ENCODE data around the gene CD180. TPM values are rescaled to one million over a fixed set of nuclear protein-coding genes. Genes with fewer than 3 reads are reported as not detected.
A peak's percentile ranks its signal among the peaks of the same experiment; 100 is the strongest.

The CD180 gene
- total and polyA plus RNA-seq, 2 donors (not counting 1 experiment from before 2014, with no cell fraction given): 0.28 TPM; not detected in 1

DNA sequence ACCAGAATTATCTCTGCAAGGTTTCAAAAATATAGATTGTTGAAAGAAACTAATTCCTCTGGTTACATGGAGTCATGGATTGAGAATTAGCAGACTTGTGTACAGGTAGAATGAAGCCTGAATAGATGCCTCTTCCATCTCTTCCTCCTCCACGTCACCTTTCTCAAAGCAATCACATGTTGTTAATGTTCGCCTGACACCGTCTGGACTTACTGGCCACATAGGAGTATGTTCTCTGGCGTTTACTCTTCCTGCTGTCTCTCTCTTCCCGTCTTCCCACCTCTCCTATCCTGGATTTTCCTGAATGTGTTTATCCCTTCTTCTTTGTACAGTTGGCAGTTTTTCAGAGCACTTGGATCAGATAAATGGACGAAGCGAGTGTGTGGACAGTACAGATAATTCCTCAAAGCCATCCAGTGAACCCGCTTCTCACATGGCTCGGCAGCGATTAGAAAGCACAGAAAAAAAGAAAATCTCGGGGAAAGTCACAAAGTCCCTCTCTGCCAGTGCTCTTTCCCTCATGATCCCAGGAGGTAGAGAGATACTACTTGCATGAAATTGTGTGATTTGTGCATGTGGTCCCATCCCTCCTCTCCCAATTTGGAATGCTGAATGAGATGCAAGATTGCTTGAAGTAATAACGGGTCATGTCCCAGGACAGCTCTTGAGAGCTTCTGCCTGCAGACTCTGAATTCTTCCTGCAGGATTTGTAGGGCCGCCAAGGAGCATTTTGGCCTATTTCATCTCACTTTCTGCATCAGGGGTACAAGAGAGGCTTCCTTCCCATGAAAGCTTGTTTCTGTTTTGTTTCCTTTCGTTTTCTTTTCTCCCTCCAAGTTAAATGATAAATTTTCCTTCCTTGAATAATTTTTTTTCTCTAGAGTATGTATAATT, 47.3 kb downstream of the CD180 start:
- Histone ChIP-seq H2AFZ (ENCODE audit: low read length) (peak overlapping the region; percentile 61), H3K27me3 (ENCODE audit: control insufficient read depth, insufficient read depth, low read length) (no peaks in the 10 kb centered on the region), H3K79me2 (ENCODE audit: control insufficient read depth, insufficient read depth, low read length) (no peaks in the 10 kb centered on the region), H3K9ac (ENCODE audit: insufficient read depth, low read length) (no peak overlapping the region), H3K4me2 (ENCODE audit: extremely low read depth, insufficient read depth, low read length) (peak overlapping the region; percentile 94), H3K4me1 (ENCODE audit: control insufficient read depth, extremely low read depth, insufficient read depth, low read length) (no peaks in the 10 kb centered on the region), H3K36me3 (ENCODE audit: control insufficient read depth, insufficient read depth, low read length) (peaks cover 2% of the 10 kb centered on the region), H3K9me3 (ENCODE audit: control insufficient read depth, insufficient read depth, low read depth, low read length) (no peaks in the 10 kb centered on the region), H3K27ac (ENCODE audit: insufficient read depth, low read length) (no peak overlapping the region), H3K4me3 (replicated peaks in 1 of 4; ENCODE audit: control extremely low read depth in 1 of 4, insufficient read depth in 1 of 4, low read depth in 3 of 4, low read length in 4 of 4) (peak overlapping the region; percentile 14 to 50 (median 37)), H4K20me1 (ENCODE audit: control insufficient read depth, extremely low read depth, insufficient read depth, low read length) (no peaks in the 10 kb centered on the region)
- DNase-seq (ENCODE audit: low read depth in 2 of 2): peak in 1 of 2 donors; percentile 4
- TF ChIP-seq CTCF (conservative IDR thresholded peaks at IDR 0.05 in 1 of 2, IDR thresholded peaks at IDR 0.05 in 1 of 2; ENCODE audit: low read depth in 1 of 2, low read length in 2 of 2) (no peak), EZH2 (IDR thresholded peaks at IDR 0.05; ENCODE audit: low read length, missing control alignments) (no peak)

DNA sequence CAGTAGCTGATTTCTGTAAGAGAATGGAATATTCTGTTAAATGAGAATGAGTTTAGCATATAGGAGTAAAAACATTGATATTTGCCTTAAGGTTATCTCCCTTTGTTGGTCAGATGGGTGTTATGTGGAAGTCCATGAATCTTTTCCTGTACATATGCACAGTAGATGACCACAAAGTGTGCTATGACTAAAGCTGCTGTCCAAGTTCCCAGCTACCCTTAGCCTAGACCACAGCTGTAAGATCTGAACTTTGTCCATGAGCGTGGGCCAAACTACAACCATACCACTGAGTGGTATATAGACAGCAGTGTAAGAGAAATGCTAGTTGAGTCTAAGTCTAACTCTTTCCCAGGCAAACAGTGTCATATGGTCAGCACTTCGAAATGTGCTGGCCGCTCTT, 48.8 kb downstream of the CD180 start:
- no peak overlapping the region for H3K4me2 ChIP-seq (ENCODE audit: extremely low read depth, insufficient read depth, low read length)
- no peaks in the 10 kb centered on the region for H3K27me3 ChIP-seq (ENCODE audit: control insufficient read depth, insufficient read depth, low read length)
- H3K79me2 ChIP-seq (ENCODE audit: control insufficient read depth, insufficient read depth, low read length): no peaks in the 10 kb centered on the region
- no peak for TF ChIP-seq EZH2 (IDR thresholded peaks at IDR 0.05; ENCODE audit: low read length, missing control alignments)
- no peak for TF ChIP-seq CTCF (conservative IDR thresholded peaks at IDR 0.05 in 1 of 2, IDR thresholded peaks at IDR 0.05 in 1 of 2; ENCODE audit: low read depth in 1 of 2, low read length in 2 of 2)
- H3K4me3 ChIP-seq (replicated peaks in 1 of 4; ENCODE audit: control extremely low read depth in 1 of 4, insufficient read depth in 1 of 4, low read depth in 3 of 4, low read length in 4 of 4): no peak overlapping the region
- H2AFZ ChIP-seq (ENCODE audit: low read length): no peak overlapping the region
- H4K20me1 ChIP-seq (ENCODE audit: control insufficient read depth, extremely low read depth, insufficient read depth, low read length): no peaks in the 10 kb centered on the region
- H3K27ac ChIP-seq (ENCODE audit: insufficient read depth, low read length): no peak overlapping the region
- H3K36me3 ChIP-seq (ENCODE audit: control insufficient read depth, insufficient read depth, low read length): peaks cover 3% of the 10 kb centered on the region
- no peaks in the 10 kb centered on the region for H3K4me1 ChIP-seq (ENCODE audit: control insufficient read depth, extremely low read depth, insufficient read depth, low read length)
- H3K9ac ChIP-seq (ENCODE audit: insufficient read depth, low read length): no peak overlapping the region
- H3K9me3 ChIP-seq (ENCODE audit: control insufficient read depth, insufficient read depth, low read depth, low read length): no peaks in the 10 kb centered on the region
- peak; percentile 72 to 73 for DNase-seq (ENCODE audit: low read depth in 2 of 2)

- no peak overlapping the region for H3K4me3 ChIP-seq (replicated peaks in 1 of 4; ENCODE audit: control extremely low read depth in 1 of 4, insufficient read depth in 1 of 4, low read depth in 3 of 4, low read length in 4 of 4)
- no peak for DNase-seq (ENCODE audit: low read depth in 2 of 2)
- no peak for TF ChIP-seq EZH2 (IDR thresholded peaks at IDR 0.05; ENCODE audit: low read length, missing control alignments)
- TF ChIP-seq CTCF (conservative IDR thresholded peaks at IDR 0.05 in 1 of 2, IDR thresholded peaks at IDR 0.05 in 1 of 2; ENCODE audit: low read depth in 1 of 2, low read length in 2 of 2): no peak
- no peaks in the 10 kb centered on the region for H3K9me3 ChIP-seq (ENCODE audit: control insufficient read depth, insufficient read depth, low read depth, low read length)
- no peaks in the 10 kb centered on the region for H4K20me1 ChIP-seq (ENCODE audit: control insufficient read depth, extremely low read depth, insufficient read depth, low read length)
- H3K9ac ChIP-seq (ENCODE audit: insufficient read depth, low read length): no peak overlapping the region
- no peaks in the 10 kb centered on the region for H3K4me1 ChIP-seq (ENCODE audit: control insufficient read depth, extremely low read depth, insufficient read depth, low read length)
- H3K36me3 ChIP-seq (ENCODE audit: control insufficient read depth, insufficient read depth, low read length): peaks cover 6% of the 10 kb centered on the region
- H3K27ac ChIP-seq (ENCODE audit: insufficient read depth, low read length): no peak overlapping the region
- H3K4me2 ChIP-seq (ENCODE audit: extremely low read depth, insufficient read depth, low read length): no peak overlapping the region
- no peak overlapping the region for H2AFZ ChIP-seq (ENCODE audit: low read length)
- H3K79me2 ChIP-seq (ENCODE audit: control insufficient read depth, insufficient read depth, low read length): no peaks in the 10 kb centered on the region
- no peaks in the 10 kb centered on the region for H3K27me3 ChIP-seq (ENCODE audit: control insufficient read depth, insufficient read depth, low read length)
Observed at GRCh38 chr5:67146981-67147380, 49.6 kb downstream of the CD180 start.
